Heart right ventricle (tissue), 16 donors: ENCODE results near the gene ARID5B. TPM values are rescaled to one million over a fixed set of nuclear protein-coding genes. Genes with fewer than 3 reads are reported as not detected.
"Not testable (repeated sequence)": the region's sequence is repeated elsewhere in the genome, so short reads cannot be mapped to it uniquely, and the experiment has no call there.

Experiments used
- ATAC-seq, 8 donors: fragments of 200-7000 bp; cut with Tn5 transposase; one replicate each; pipeline ENCODE4 v1.9.1; 2020; ENCODE audit warnings: mild to moderate bottlenecking in 8 of 8, moderate library complexity in 8 of 8, moderate number of reproducible peaks in 1 of 8
- DNase-seq, 2 donors: peaks; one replicate each; pipeline ENCODE4 v3.0.0-alpha.2; 2020
- H3K27ac ChIP-seq, 10 donors: fragments of 200-600 bp; sonication (generic) in 2 of 10; one replicate each; pipeline versions ENCODE4 v1.5.0 to v1.8.0; 2020 to 2022; ENCODE audit warnings: mild to moderate bottlenecking in 3 of 10
- H3K27me3 ChIP-seq, 7 donors: fragments of 200-600 bp; one replicate each; pipeline ENCODE4 v1.8.0; 2021 to 2022; ENCODE audit warnings: mild to moderate bottlenecking in 2 of 7
- H3K36me3 ChIP-seq, 9 donors: fragments of 200-600 bp; sonication (generic) in 1 of 9; one replicate each; pipeline versions ENCODE4 v1.5.0 to v1.8.0; 2020 to 2022; ENCODE audit warnings: mild to moderate bottlenecking in 2 of 9
- H3K4me1 ChIP-seq, 9 donors: fragments of 200-600 bp; sonication (generic) in 1 of 9; one replicate each; pipeline versions ENCODE4 v1.5.0 to v1.8.0; 2020 to 2022; ENCODE audit warnings: mild to moderate bottlenecking in 4 of 9
- H3K4me3 ChIP-seq, 10 donors: fragments of 200-600 bp; sonication (generic) in 2 of 10; one replicate each; pipeline versions ENCODE4 v1.5.0 to v1.8.0; 2020 to 2022; ENCODE audit warnings: mild to moderate bottlenecking in 7 of 10, moderate library complexity in 2 of 10
- H3K9me3 ChIP-seq, 11 donors: fragments of 200-600 bp in 10 of 11; sonication (generic) in 2 of 11; one replicate each; pipeline versions ENCODE4 v1.5.0 to v1.8.0; 2013 to 2022; ENCODE audit warnings: mild to moderate bottlenecking in 2 of 11, control low read depth in 1 of 11, moderate library complexity in 1 of 11
- CTCF ChIP-seq, 9 donors: fragments of 200-600 bp; sonication (generic) in 2 of 9; IDR thresholded peaks; one replicate each; pipeline versions ENCODE4 v1.5.0 to v1.8.0; 2021 to 2022; ENCODE audit warnings: antibody characterized with exemption in 9 of 9, mild to moderate bottlenecking in 5 of 9, moderate library complexity in 1 of 9
- WGBS, 2 donors: extraction: QIAGEN DNeasy Blood & Tissue Kit; methylation state at CpG; one replicate each; pipeline ENCODE4 v1.1.7; 2013; ENCODE audit warnings: inconsistent platforms in 1 of 2; 5-methylcytosine and 5-hydroxymethylcytosine counted together
- intact Hi-C, 10 donors: fragments of 100-400 bp; cut with DNase I; formaldehyde crosslinking; loops; one replicate each; pipeline versions ENCODE4 v1.11.1 to v1.14.2; 2022
- polyA plus RNA-seq, 2 donors: library from polyadenylated mRNA; stranded (reverse); fragments of 200-250 nt; gene quantifications; one replicate each; pipeline ENCODE4 v1.2.3, GENCODE V29; 2013
- total RNA-seq, 10 donors: library from RNA; stranded (reverse); fragmentation: NEBNext Ultra II Directional in 3 of 10; extraction: Animal tissue kit (Norgen Biotek cat#: 25700) in 3 of 10; gene quantifications; one replicate each; pipeline versions ENCODE4 v1.2.1 to v1.2.4, GENCODE V29; 2021 to 2023
- donor health status: Arrhythmogenic right ventricular cardiomyopathy.
- donor health status: ischemic (EF 13 %, LVEDD 7.1; RV severe dilation, severe dysfunction).
- donor health status: healthy with polysubstance abuse.
- donor health status: DM: no; HTN: yes; CAD: no.
- donor health status: DM: no; HTN: no; CAD: no.
- donor health status: ischemic (EF 25% LVEDD 6.9; RV normal size, moderate dysfunction).
- donor health status: ischemic (EF 25% LVEDD 5.7; RV mildly dilated, moderate dysfunction).
- donor health status: healthy.
- donor health status: DM: yes; HTN: yes; CAD: no.
- donor health status: Ischemic cardiomyopathy.
- donor health status: ischemic (EF 35%, LVEDD 5.7; RV mildly dilated, moderate dysfunction).
- donor health status: nonischemic (EF 11% LVEDD 7.7; RV severe dilation, severe dysfunction).
- donor health status: DM: yes; HTN: yes; CAD: no.
- donor health status: PGD.
- donor health status: ischemic (EF 29% LVEDD 5.4; RV normal size, mild dysfunction).
- donor health status: nonischemic (EF 23%, LVEDD 6.1; RV moderate dilation, normal function).

ARID5B gene
- total and polyA plus RNA-seq, 12 donors = 5.3 to 108 (median 25.5) TPM

- H3K36me3 ChIP-seq = no peaks in the 10 kb centered on the region
- intact Hi-C loops = loop anchor here in 3 of 10 donors (2.0 to 5.0 kb wide), 2 partner anchors 31 to 72 kb away; partner anchors contain the start of gene ARID5B (in 2 of the 3)
- peaks cover 9 to 71% (median 47%) of the 10 kb centered on the region in 9 donors for H3K4me1 ChIP-seq
- no peak for DNase-seq
- peak overlapping the region in 1 of 10 donors; percentile 1 for H3K4me3 ChIP-seq
- peaks cover 0 to 10% (median 0%) of the 10 kb centered on the region in 11 donors for H3K9me3 ChIP-seq
- TF ChIP-seq CTCF (IDR thresholded peaks at IDR 0.05) = no peak
- H3K27me3 ChIP-seq = no peaks in the 10 kb centered on the region
- H3K27ac ChIP-seq = peak overlapping the region in 9 of 10 donors; percentile 37 to 73 (median 59)
- peak in 5 of 8 donors; percentile 60 to 76 (median 70) for ATAC-seq
- 19 to 33% methylated on average over 5 of the region's 5 CpGs for WGBS, 2 donors
Observed at GRCh38 chr10:61973906-61974305, 72.4 kb downstream of the ARID5B start.

- peak overlapping the region in 1 of 10 donors; percentile 1 for H3K4me3 ChIP-seq
- H3K27ac ChIP-seq = peak overlapping the region in 9 of 10 donors; percentile 43 to 73 (median 59)
- intact Hi-C loops = loop anchor here in 2 of 10 donors (5.0 kb wide), 1 partner anchor 72 kb away; the partner anchor contains the start of gene ARID5B (in 2 of the 2)
- no peaks in the 10 kb centered on the region for H3K27me3 ChIP-seq
- DNase-seq = peak; percentile 33 to 72
- peaks cover 0 to 10% (median 0%) of the 10 kb centered on the region in 11 donors for H3K9me3 ChIP-seq
- peaks cover 9 to 71% (median 52%) of the 10 kb centered on the region in 9 donors for H3K4me1 ChIP-seq
- H3K36me3 ChIP-seq = no peaks in the 10 kb centered on the region
- peak in 6 of 8 donors; percentile 64 to 80 (median 72) for ATAC-seq
- 21 to 22% methylated on average over 8 of the region's 8 CpGs for WGBS, 2 donors
- TF ChIP-seq CTCF (IDR thresholded peaks at IDR 0.05) = no peak
Observed at GRCh38 chr10:61974601-61975390, 73.3 kb downstream of the ARID5B start.

GRCh38 chr10:61975391-61975932 is 74.0 kb downstream of the ARID5B start:
- no peak for TF ChIP-seq CTCF (IDR thresholded peaks at IDR 0.05)
- 69 to 74% methylated on average over 2 of the region's 2 CpGs for WGBS, 2 donors
- Histone ChIP-seq H3K9me3 (peaks cover 0 to 10% (median 0%) of the 10 kb centered on the region in 11 donors), H3K27me3 (no peaks in the 10 kb centered on the region), H3K4me3 (no peak overlapping the region), H3K36me3 (no peaks in the 10 kb centered on the region), H3K4me1 (peaks cover 9 to 70% (median 51%) of the 10 kb centered on the region in 9 donors), H3K27ac (peak overlapping the region in 9 of 10 donors; percentile 13 to 73 (median 59))
- DNase-seq = no peak
- intact Hi-C loops = no loop called here
- ATAC-seq = peak; percentile 40 to 84 (median 61)

GRCh38 chr10:61976951-61977721 is 75.6 kb downstream of the ARID5B start:
- peaks cover 9 to 59% (median 42%) of the 10 kb centered on the region in 9 donors for H3K4me1 ChIP-seq
- WGBS, 2 donors = 89 to 95% methylated on average over 3 of the region's 3 CpGs
- H3K27me3 ChIP-seq, H3K4me3 ChIP-seq, H3K9me3 ChIP-seq, H3K27ac ChIP-seq, H3K36me3 ChIP-seq, intact Hi-C loops, DNase-seq, ATAC-seq: not testable (repeated sequence)
